HepG2 (cell line): Measurements from ENCODE around the gene ABCB10. TPM values are rescaled to one million over a fixed set of nuclear protein-coding genes. Genes with fewer than 3 reads are reported as not detected.
A peak's percentile ranks its signal among the peaks of the same experiment; 100 is the strongest.

Experiments used
- AKAP8 ChIP-seq: sonication (generic); formaldehyde crosslinking; IDR thresholded peaks from 2 replicates; pipeline ENCODE4 v1.5.1; 2020; ENCODE audit warnings: mild to moderate bottlenecking, missing genetic modification reagents
- BRD4 ChIP-seq: sonication (generic); formaldehyde crosslinking; IDR thresholded peaks from 2 replicates; pipeline ENCODE4 v1.4.0; 2020; ENCODE audit warnings: missing genetic modification reagents
- KDM5B ChIP-seq: sonication (generic); formaldehyde crosslinking; IDR thresholded peaks from 2 replicates; pipeline ENCODE4 v1.4.0; 2020; ENCODE audit warnings: missing genetic modification reagents, mild to moderate bottlenecking, borderline replicate concordance
- KLF11 ChIP-seq: IDR thresholded peaks from 2 replicates; pipeline ENCODE4 v1.6.1; 2016; ENCODE audit warnings: missing compliant biosample characterization
- NFYB ChIP-seq: sonication (generic); formaldehyde crosslinking; IDR thresholded peaks from 2 replicates; pipeline ENCODE4 v1.4.0; 2020; ENCODE audit warnings: missing genetic modification reagents
- PAWR ChIP-seq: sonication (generic); formaldehyde crosslinking; IDR thresholded peaks from 2 replicates; pipeline ENCODE4 v1.4.0; 2020; ENCODE audit warnings: missing genetic modification reagents, mild to moderate bottlenecking, borderline replicate concordance
- SCMH1 ChIP-seq: sonication (generic); formaldehyde crosslinking; IDR thresholded peaks from 2 replicates; pipeline ENCODE4 v1.9.0; 2021; ENCODE audit warnings: missing genetic modification reagents, mild to moderate bottlenecking, borderline replicate concordance
- SYNCRIP ChIP-seq: fragments of 200-400 bp; formaldehyde crosslinking; IDR thresholded peaks from 2 replicates; pipeline ENCODE4 v1.6.1; 2018; ENCODE audit warnings: mild to moderate bottlenecking, low read depth, low read length; ENCODE audit not compliant: insufficient read depth
- THYN1 ChIP-seq: sonication (generic); formaldehyde crosslinking; IDR thresholded peaks from 2 replicates; pipeline ENCODE4 v1.8.1; 2023; ENCODE audit warnings: low read depth, mild to moderate bottlenecking, moderate library complexity, missing genetic modification reagents, borderline replicate concordance
- ZFP82 ChIP-seq: sonication (generic); formaldehyde crosslinking; IDR thresholded peaks from 2 replicates; pipeline ENCODE4 v1.5.1; 2020; ENCODE audit warnings: mild to moderate bottlenecking, missing genetic modification reagents, borderline replicate concordance
- ZNF577 ChIP-seq: sonication (generic); formaldehyde crosslinking; IDR thresholded peaks from 2 replicates; pipeline ENCODE4 v1.4.0; 2020; ENCODE audit warnings: mild to moderate bottlenecking, low read depth, missing genetic modification reagents, borderline replicate concordance
- polyA plus RNA-seq, 8 experiments: library from polyadenylated mRNA; depleted of rRNA in 3 of 8; stranded (reverse) in 7 of 8; unstranded in 1 of 8; fragments of >200 nt; fragmentation: Illumina TruSeq in 4 of 8; extraction: Trizol in 4 of 8; gene quantifications; 2 replicates each; pipeline versions ENCODE4 v1.2.1 to v1.2.3, GENCODE V29; 2011 to 2016; ENCODE audit warnings: low read depth in 4 of 8, missing spikeins in 1 of 8, mixed read lengths in 1 of 8; ENCODE audit not compliant: insufficient read depth in 1 of 8
- total RNA-seq, 5 experiments: library from RNA; depleted of rRNA; stranded (reverse); fragments of >200 nt; fragmentation: Illumina TruSeq; extraction: Trizol; gene quantifications; 2 replicates each; pipeline ENCODE4 v1.2.3, GENCODE V29; 2016; ENCODE audit warnings: low read depth in 1 of 5
- TF ChIP-seq, protein P1 (sequence below): sonication (generic); formaldehyde crosslinking; IDR thresholded peaks from 2 replicates; pipeline ENCODE4 v1.9.0; 2021; ENCODE audit warnings: missing genetic modification reagents, borderline replicate concordance
- TF ChIP-seq, protein P2 (sequence below): sonication (generic); formaldehyde crosslinking; IDR thresholded peaks from 2 replicates; pipeline ENCODE4 v1.5.1; 2020; ENCODE audit warnings: mild to moderate bottlenecking, missing genetic modification reagents, borderline replicate concordance
- TF ChIP-seq, protein P3 (sequence below): sonication (generic); formaldehyde crosslinking; IDR thresholded peaks from 2 replicates; pipeline ENCODE4 v1.4.0; 2020; ENCODE audit warnings: missing genetic modification reagents
- TF ChIP-seq, protein P4 (sequence below): sonication (generic); formaldehyde crosslinking; IDR thresholded peaks from 2 replicates; pipeline ENCODE4 v1.5.0; 2020; ENCODE audit warnings: missing genetic modification reagents
- TF ChIP-seq, protein P5 (sequence below): sonication (generic); formaldehyde crosslinking; IDR thresholded peaks from 2 replicates; pipeline ENCODE4 v1.5.1; 2020; ENCODE audit warnings: missing genetic modification reagents, mild to moderate bottlenecking, borderline replicate concordance
- TF ChIP-seq, protein P6 (sequence below): sonication (generic); formaldehyde crosslinking; IDR thresholded peaks from 2 replicates; pipeline ENCODE4 v1.4.0; 2020; ENCODE audit warnings: missing genetic modification reagents, borderline replicate concordance

The ABCB10 gene
- total and polyA plus RNA-seq, 2 of the 13 experiments (the other 11 are each of a cell fraction or from before 2014, with no cell fraction given) = 11.2 to 28.9 TPM

DNA sequence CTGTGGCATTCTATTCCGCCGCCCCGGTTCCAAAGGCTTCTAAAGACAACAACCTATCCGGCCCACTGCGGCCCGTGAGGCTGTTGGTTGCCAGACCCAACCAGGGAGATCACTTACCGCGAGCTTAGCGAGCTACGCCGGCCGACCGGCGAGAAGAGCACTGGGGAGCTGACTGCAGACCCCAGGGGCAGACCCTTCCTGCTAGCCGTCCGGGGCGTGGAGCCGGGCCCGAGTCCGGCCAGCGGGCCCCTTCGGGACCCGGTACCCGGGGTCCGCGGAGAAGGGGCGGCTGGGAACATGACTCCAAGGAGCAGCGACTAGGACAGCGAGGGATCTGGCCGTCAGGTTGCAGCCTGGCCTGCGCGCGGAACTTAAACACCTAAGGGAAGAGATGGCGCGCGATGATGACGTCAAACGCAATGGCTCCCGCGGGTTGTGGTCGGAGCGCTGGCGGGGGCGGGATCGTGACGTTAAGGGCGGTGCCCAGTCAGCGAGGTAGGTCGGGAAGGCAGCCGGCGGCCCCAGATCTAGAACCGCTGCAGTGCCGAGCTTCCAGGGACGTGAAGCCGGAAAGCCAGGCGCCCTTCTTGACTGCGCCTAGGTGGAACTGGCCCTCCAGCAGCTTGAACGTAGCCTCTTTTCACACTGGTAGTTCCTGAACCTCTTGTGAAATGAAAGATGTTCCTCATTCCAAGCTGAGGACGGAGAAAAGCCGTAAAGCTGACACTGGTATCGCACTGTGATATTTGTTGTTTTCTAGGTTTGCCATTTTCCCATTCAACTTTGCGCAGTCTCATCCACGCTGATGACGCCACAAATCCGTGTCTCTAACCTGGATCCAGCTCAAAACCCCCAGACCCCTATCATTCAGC lies 50.3 kb downstream of the ABCB10 start, which contains the start of gene NUP133 (continued):
- TF ChIP-seq, protein P1, sequence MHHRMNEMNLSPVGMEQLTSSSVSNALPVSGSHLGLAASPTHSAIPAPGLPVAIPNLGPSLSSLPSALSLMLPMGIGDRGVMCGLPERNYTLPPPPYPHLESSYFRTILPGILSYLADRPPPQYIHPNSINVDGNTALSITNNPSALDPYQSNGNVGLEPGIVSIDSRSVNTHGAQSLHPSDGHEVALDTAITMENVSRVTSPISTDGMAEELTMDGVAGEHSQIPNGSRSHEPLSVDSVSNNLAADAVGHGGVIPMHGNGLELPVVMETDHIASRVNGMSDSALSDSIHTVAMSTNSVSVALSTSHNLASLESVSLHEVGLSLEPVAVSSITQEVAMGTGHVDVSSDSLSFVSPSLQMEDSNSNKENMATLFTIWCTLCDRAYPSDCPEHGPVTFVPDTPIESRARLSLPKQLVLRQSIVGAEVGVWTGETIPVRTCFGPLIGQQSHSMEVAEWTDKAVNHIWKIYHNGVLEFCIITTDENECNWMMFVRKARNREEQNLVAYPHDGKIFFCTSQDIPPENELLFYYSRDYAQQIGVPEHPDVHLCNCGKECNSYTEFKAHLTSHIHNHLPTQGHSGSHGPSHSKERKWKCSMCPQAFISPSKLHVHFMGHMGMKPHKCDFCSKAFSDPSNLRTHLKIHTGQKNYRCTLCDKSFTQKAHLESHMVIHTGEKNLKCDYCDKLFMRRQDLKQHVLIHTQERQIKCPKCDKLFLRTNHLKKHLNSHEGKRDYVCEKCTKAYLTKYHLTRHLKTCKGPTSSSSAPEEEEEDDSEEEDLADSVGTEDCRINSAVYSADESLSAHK (CRISPR knock-in tag) = no peak
- peak; percentile 72 for TF ChIP-seq NFYB
- no peak for TF ChIP-seq THYN1
- peak; percentile 92 for TF ChIP-seq KDM5B
- TF ChIP-seq AKAP8 (CRISPR knock-in tag) = no peak
- TF ChIP-seq, protein P2, sequence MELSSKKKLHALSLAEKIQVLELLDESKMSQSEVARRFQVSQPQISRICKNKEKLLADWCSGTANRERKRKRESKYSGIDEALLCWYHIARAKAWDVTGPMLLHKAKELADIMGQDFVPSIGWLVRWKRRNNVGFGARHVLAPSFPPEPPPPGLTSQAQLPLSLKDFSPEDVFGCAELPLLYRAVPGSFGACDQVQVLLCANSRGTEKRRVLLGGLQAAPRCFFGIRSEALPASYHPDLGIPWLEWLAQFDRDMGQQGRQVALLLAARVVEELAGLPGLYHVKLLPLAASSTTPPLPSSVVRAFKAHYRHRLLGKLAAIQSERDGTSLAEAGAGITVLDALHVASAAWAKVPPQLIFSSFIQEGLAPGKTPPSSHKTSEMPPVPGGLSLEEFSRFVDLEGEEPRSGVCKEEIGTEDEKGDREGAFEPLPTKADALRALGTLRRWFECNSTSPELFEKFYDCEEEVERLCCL (CRISPR knock-in tag) = peak; percentile 69
- TF ChIP-seq SYNCRIP = no peak
- TF ChIP-seq, protein P3, sequence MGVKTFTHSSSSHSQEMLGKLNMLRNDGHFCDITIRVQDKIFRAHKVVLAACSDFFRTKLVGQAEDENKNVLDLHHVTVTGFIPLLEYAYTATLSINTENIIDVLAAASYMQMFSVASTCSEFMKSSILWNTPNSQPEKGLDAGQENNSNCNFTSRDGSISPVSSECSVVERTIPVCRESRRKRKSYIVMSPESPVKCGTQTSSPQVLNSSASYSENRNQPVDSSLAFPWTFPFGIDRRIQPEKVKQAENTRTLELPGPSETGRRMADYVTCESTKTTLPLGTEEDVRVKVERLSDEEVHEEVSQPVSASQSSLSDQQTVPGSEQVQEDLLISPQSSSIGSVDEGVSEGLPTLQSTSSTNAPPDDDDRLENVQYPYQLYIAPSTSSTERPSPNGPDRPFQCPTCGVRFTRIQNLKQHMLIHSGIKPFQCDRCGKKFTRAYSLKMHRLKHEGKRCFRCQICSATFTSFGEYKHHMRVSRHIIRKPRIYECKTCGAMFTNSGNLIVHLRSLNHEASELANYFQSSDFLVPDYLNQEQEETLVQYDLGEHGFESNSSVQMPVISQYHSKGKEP (CRISPR knock-in tag) = no peak; the same call in 1 of the 2 replicates
- TF ChIP-seq, protein P4, sequence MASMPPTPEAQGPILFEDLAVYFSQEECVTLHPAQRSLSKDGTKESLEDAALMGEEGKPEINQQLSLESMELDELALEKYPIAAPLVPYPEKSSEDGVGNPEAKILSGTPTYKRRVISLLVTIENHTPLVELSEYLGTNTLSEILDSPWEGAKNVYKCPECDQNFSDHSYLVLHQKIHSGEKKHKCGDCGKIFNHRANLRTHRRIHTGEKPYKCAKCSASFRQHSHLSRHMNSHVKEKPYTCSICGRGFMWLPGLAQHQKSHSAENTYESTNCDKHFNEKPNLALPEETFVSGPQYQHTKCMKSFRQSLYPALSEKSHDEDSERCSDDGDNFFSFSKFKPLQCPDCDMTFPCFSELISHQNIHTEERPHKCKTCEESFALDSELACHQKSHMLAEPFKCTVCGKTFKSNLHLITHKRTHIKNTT (CRISPR knock-in tag) = no peak
- TF ChIP-seq BRD4 (CRISPR knock-in tag) = 0 out of 2 replicates have a peak, but pooled peaks have one; percentile 56
- TF ChIP-seq ZNF577 (CRISPR knock-in tag) = no peak
- peak; percentile 88; the same call in 1 of the 2 replicates for TF ChIP-seq KLF11
- TF ChIP-seq, protein P5, sequence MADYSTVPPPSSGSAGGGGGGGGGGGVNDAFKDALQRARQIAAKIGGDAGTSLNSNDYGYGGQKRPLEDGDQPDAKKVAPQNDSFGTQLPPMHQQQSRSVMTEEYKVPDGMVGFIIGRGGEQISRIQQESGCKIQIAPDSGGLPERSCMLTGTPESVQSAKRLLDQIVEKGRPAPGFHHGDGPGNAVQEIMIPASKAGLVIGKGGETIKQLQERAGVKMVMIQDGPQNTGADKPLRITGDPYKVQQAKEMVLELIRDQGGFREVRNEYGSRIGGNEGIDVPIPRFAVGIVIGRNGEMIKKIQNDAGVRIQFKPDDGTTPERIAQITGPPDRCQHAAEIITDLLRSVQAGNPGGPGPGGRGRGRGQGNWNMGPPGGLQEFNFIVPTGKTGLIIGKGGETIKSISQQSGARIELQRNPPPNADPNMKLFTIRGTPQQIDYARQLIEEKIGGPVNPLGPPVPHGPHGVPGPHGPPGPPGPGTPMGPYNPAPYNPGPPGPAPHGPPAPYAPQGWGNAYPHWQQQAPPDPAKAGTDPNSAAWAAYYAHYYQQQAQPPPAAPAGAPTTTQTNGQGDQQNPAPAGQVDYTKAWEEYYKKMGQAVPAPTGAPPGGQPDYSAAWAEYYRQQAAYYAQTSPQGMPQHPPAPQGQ (CRISPR knock-in tag) = no peak
- TF ChIP-seq SCMH1 (CRISPR knock-in tag) = no peak
- TF ChIP-seq, protein P6, sequence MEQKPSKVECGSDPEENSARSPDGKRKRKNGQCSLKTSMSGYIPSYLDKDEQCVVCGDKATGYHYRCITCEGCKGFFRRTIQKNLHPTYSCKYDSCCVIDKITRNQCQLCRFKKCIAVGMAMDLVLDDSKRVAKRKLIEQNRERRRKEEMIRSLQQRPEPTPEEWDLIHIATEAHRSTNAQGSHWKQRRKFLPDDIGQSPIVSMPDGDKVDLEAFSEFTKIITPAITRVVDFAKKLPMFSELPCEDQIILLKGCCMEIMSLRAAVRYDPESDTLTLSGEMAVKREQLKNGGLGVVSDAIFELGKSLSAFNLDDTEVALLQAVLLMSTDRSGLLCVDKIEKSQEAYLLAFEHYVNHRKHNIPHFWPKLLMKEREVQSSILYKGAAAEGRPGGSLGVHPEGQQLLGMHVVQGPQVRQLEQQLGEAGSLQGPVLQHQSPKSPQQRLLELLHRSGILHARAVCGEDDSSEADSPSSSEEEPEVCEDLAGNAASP (CRISPR knock-in tag) = no peak
- TF ChIP-seq PAWR (CRISPR knock-in tag) = no peak
- no peak for TF ChIP-seq ZFP82 (CRISPR knock-in tag)
